HG02798 (cell line): ENCODE results near the gene CEP250.
"Not testable (repeated sequence)": the region's sequence is repeated elsewhere in the genome, so short reads cannot be mapped to it uniquely, and the experiment has no call there.

Experiments
- ATAC-seq: cut with Tn5 transposase; IDR thresholded peaks from one replicate; pipeline ENCODE4 v1.9.1; 2021; ENCODE audit warnings: mild to moderate bottlenecking; ENCODE audit not compliant: unreplicated experiment, poor library complexity

CEP250 gene

DNA sequence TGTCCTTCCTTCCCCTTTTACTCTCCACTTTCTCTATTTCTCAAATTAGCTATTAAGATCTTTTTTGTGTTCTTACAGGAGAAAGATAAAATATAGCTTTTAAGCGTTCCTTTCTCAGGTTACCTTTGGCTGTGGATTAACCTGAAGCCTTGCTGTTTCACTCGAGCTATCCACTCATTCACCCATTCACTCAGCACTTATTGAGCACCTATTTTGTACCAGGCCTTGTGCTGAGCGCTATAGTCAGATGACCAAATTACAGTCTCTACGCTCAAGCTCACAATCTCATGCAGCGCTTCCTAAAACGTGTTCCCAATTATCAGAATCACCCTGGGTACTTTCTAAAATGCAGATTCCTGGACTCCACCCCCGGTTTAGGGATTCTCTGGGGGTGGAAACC, 1.8 kb upstream of the CEP250 start:
- ATAC-seq, result no peak

DNA sequence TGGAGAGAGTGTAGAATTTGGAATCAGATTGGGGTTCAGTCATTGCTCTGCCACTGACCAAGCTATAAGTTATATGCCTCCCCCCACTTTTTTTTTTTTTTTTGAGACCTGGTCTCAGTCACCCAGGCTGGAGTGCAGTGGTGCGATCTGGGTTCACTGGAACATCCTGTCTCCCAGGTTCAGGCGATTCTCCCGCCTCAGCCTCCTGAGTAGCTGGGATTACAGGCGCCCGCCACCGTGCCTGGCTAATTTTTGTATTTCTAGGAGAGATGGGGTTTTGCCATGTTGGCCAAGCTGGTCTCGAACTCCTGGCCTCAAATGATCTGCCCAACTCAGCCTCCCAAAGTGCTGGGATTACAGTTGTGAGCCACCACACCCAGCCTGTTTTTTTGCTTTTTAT, 1.3 kb downstream of the CEP250 start:
- ATAC-seq, result not testable (repeated sequence)

DNA sequence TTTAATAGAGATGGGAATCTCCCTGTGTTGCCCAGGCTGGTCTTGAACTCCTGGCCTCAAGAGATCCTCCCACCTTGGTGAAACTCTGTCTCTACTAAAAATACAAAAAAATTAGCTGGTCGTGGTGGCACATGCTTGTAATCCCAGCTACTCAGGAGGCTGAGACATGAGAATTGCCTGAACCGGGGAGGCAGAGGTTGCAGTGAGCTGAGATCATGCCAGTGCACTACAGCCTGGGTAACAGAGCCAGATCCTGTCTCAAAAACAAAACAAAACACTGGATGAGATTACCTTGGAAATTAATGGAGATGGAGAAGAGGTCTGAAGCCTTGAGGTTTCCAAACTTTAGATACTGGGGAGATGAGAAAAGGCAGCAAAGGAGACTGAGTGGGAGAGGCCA, 2.1 kb downstream of the CEP250 start:
- ATAC-seq, result not testable (repeated sequence)

DNA sequence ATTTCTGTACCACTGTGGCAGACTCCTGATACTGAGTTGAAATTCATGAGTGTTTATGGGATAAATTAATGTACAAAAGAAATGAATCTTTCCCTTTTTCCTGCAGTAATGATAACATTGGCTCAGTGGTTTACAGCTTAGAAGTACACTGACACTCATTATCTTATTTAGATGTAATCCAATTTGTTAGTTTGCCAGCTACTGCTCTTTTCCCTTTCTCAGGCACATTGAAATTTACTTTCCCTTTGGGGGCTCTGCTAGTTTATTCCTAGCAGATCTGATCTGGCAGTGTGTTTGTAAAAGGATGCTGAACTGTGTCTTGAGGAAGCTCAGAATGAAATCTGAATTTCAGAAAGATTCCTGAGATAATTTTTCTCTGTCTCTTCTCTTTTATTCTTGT, 3.0 kb downstream of the CEP250 start:
- no peak for ATAC-seq

DNA sequence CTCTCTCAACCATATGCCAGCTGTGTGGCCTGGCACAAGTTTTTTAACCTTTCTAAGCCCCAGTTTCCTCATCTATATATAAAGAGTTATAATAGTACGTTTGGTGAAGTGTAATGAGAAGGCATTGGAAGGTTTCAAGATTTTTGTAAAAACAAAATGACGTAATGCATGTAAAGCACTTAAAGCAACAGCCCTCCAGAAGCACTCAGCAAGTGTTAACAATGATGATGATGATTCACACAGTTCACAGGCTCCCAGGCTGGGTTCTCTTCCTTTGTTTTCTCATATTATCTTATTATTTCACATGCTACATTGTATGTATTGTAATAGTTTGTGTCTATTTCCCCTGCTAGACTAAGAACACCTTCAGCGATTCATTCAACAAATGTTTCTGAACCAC, 6.2 kb downstream of the CEP250 start:
- ATAC-seq, result no peak

DNA sequence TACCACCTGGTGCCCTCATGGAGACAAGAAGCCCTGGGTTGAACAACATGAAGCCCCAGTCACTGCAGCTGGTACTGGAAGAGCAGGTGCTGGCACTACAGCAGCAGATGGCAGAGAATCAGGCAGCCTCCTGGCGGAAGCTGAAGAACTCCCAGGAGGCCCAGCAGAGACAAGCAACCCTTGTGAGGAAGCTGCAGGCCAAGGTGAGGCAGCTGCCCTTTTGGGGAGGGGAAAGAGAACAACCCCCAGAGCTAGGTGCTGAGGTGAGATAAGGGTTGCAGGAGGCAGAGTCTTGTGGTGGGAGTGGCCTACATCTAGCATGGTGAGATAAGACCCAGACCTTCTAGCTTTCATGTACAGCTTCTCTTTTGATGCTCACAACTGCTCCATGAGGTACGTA, 7.0 kb downstream of the CEP250 start:
- no peak for ATAC-seq

DNA sequence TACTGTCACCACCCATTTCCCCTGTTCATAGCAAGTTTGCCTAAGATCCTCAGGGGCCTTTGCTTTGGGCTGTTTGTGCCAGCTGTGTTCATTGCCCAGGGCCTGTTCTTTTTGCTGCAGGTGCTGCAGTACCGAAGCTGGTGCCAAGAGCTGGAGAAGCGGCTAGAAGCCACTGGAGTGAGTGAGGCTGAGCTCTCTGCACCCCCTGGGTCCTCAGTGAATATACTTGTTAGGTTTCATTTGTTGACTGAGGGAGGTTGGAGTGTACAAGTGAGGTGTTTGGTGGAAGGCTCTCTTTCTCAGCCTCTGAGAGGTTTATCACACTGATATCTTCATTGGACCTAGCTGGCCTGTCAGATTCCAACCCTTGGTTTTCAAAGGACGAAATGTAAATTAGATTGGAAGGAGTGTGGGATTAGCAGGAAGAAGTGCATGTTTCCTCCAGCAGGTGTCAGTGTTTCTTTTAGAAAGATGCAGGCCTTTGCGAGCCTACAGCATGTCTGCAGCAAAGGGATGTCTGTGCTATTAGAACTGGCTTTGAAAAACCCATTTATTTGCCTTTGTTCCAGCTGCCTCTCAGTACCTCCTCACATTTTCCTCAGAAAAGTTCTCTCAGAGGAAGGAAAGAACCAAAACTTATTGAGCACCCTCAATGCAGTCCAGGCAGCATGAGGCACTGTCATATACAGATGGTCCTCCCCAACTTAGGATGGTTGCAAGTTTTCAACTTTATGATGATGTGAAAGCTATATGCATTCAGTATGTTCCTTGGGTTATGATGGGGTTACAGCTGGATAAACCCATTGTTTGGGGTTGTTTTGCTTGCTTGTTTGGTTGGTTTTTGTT, 8.3 kb downstream of the CEP250 start:
- no peak for ATAC-seq

DNA sequence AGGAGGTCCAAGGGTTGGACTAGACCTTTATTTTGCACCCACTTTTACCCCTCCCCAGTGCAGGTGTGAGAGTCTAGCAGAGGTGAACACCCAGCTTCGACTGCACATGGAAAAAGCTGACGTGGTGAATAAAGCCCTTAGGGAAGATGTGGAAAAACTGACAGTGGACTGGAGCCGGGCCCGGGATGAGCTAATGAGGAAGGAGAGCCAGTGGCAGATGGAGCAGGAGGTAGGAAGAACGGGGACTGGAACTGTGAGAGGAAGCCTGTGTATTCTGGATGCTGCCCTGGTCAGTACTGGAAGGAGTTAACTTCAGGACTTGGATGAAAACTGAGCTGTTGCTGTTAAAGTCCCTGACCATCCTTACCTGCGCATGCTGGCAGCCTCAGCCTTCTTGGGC, 10.6 kb downstream of the CEP250 start:
- ATAC-seq, result no peak

DNA sequence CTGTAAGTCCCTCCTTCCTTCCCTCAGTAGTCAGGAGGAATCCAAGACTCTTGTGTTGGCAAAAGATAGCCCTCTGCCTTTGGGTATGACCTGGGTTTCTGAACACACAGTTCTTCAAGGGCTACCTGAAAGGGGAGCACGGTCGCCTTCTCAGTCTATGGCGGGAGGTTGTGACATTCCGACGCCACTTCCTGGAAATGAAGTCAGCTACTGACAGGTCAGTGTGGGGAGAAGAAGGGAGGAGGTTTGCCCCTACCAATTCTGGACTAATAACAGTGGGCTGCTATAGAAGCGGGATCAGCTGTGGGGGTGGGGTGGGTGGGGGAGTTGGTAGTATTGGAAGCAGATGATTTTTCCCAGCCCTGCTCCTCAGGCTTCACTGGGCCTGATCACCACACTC, 11.5 kb downstream of the CEP250 start:
- no peak for ATAC-seq

DNA sequence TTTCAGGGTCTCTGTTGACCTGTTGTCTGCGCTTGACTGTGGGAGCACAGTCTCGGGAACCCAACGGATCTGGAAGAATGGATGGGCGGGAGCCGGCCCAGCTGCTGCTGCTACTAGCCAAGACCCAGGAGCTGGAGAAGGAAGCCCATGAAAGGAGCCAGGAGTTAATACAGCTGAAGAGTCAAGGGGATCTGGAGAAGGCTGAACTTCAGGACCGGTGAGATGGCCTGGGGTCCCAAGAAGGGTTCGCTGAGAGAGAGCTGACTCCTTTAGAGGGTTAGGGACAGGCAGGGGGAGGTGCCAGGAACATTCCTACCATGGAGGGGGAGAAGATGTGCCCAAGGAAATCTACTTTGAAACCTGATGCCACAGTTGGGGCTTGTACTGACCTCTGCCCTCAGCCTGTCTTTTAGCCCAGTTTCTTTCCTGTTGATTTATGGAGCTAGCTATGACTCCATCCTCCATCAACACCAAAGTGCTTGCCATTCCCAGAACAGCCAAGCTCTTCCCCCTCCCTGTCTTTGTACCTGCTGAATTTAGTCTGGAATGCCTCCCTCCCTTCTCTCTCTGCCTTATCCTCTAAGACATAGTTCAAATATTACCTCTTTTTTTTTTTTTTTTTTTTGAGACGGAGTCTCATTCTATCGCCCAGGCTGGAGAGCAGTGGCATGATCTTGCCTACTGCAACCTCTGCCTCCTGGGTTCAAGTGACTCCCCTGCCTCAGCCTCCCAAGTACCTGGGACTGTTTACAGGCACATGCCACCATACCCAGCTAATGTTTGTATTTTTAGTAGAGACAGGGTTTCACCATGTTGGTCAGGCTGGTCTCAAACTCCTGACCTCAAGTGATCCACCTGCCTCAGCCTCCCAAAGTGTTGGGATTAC, 12.2 kb downstream of the CEP250 start:
- no peak for ATAC-seq

DNA sequence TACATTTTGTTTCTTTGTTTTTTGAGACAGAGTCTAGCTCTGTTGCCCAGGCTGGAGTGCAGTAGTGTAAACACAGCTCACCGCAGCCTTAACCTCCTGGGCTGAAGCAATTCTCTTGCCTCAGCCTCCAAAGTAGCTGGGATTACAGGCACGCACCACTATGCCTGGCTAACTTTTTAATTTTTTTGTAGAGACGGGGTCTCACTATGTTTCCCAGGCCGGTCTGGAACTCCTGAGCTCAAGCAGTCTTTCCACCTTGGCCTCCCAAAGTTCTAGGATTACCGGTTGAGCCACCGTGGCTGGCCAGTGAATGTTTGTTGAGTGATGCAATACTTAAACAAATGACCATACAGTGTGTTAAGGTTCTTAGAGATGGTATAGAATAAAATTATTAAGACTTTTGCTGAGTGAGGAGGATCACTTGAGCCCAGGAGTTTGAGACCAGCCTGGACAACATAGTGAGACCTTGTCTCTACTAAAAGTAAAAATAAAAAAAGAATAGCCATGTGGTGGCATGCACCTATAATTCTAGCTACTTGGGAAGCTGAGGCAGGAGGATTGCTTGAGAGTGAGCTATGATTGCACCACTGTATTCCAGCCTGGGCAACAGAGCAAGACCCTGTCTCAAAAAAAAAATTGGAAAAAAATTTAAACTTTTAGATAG, 13.4 kb downstream of the CEP250 start:
- ATAC-seq, result no peak

DNA sequence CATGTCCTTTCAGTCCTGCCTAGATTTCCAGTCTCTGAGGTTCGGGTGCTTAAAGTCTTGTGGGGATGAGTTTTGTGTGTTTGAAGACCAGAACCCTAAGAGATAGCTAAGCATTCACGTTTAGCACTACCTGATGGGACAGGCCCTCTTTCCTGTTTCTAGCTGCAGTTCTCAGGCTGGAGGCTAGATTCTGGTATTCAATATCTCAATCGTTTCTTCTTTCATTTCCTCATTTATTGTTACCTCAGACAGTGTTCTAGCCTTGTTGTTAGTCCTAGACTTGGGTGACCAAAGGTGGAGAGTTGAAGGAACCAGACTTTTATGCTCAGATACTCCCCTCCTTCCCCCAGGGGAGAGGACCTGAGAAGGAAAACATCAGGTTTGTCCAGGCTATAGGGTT, 16.8 kb downstream of the CEP250 start:
- no peak for ATAC-seq

DNA sequence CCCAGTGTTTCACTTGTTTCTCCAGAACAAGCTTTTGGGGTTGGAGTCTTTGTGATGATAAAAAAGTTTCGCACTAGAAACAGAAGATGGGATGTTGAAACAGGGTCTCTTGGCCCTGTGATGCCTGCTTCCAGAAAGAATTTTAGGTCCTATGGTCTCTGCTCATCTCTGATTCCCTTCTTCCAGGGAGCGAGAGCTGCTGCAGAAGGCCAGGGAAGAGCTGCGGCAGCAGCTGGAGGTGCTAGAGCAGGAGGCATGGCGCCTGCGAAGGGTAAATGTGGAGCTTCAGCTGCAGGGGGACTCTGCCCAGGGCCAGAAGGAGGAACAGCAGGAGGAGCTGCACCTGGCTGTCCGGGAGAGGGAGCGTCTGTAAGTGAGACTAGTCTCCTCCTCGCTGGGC, 18.3 kb downstream of the CEP250 start:
- ATAC-seq, result no peak

DNA sequence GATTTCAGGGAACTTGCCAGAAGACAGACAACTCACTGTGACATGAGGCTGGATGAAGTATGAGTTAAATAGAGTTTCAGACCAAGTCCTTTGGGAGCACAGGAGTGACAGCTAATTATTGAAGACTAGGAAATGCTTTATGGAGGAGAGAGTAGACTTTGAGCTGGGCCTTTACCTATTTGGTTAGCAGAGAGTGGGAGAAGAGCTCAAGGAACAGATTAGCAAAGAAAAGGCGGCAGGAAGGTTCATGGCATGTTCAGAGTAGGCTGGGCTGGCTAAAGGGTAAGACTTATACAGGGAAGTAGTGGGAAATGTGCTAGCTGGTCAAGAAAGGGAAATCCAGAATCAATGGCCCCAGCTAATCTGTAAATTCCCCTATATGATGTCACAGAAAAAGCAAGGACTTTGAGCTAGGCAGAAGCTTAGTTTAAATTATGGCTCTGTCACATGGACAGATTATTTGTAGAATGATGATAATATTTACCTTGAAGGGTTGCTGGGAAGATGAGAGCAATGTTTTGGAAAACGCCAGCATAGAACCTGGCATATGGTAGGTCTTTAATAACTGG, 19.0 kb downstream of the CEP250 start:
- no peak for ATAC-seq

DNA sequence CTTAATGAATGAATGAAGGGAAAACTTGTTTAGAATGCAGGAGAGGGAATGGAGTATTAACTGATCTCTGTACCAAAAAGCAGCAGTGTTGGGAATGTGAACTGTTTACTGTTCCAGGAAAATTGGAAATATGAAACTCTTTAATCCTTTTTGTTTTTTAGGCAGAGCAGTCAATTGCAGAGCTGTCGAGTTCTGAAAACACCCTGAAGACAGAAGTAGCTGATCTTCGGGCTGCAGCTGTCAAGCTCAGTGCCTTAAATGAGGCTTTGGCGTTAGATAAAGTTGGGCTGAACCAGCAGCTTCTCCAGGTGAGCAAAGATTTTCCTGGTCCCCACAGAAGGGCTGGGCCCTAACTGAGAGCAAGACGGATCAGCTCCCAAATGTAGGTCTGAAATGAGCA, 20.9 kb downstream of the CEP250 start:
- ATAC-seq, result no peak

DNA sequence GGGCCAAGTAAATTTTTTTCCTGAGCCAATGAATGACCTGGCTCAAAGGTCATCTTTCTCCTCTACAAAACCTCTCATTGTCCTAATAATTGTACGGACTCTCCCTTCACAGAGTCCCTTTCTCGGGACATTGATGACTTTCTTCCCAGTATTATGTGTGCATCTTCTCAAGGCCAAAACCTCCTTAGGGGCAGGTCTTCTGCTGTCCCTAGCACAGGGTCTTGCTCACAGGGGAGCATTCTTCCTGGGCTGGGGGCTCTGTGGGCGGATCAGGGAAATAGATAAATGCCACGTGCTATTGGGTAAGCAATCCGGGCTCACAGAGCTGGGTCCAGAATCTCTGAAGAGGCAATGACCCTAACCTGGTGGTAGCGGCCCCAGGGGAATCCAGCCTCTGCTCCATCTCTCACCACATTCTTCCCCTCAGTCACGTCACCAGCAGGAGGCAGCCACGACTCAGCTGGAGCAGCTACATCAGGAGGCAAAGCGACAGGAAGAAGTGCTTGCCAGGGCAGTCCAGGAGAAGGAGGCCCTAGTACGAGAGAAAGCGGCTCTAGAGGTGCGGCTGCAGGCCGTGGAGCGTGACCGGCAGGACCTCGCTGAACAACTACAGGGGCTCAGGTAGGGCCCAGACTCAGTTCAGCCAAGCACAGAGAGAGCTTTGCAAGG, 23.5 kb downstream of the CEP250 start:
- ATAC-seq, result no peak

DNA sequence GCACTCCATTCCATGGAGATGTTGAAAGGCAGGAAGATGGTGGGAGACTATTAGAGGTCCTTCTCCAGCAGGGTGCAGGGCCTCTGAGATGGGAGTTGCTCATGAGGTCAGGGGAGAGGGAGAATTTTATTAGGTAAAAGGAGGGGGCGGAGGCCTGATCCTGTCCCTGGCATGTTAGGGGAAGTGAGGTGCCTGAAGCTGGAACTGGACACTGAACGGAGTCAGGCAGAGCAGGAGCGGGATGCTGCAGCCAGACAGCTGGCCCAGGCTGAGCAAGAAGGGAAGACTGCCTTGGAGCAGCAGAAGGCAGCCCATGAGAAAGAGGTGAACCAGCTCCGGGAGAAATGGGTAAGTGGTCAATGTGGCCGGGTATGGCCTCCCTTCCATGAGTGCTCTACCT, 24.4 kb downstream of the CEP250 start:
- no peak for ATAC-seq

DNA sequence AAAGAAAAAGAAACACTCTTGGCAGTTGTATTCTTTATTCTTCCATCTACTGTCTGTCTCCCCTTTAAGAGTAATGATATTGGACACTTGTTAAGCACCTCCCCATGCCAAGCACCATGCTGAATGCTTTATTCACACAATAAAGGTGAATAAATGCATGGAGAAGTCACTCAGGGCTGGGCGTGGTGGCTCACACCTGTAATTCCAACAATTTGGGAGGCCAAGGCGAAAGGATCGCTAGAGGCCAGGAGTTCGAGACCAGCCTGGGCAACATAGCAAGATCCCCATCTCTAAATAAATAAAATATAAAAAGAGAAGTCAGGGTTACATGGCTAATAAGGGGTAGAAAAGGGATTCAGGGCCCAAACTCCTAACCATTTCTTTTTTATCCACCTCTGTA, 32.1 kb downstream of the CEP250 start:
- ATAC-seq, result no peak

DNA sequence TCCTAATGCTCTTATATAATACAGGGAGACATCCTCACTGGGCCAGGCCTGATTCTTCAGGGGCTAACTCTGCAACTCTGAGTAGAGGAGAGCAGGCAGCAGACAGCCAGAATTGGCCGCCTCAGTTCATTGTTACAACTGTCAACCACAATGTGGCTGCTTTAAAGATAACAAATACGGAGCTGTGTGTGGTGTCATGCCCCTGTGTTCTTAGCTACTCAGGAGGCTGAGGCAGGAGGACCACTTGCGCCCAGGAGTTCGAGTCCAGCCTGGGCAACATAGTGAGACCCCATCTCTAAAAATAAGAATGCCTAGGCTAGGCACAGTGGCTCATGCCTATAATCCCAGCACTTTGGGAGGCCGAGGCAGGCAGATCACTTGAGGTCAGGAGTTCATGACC, 34.3 kb downstream of the CEP250 start:
- no peak for ATAC-seq

DNA sequence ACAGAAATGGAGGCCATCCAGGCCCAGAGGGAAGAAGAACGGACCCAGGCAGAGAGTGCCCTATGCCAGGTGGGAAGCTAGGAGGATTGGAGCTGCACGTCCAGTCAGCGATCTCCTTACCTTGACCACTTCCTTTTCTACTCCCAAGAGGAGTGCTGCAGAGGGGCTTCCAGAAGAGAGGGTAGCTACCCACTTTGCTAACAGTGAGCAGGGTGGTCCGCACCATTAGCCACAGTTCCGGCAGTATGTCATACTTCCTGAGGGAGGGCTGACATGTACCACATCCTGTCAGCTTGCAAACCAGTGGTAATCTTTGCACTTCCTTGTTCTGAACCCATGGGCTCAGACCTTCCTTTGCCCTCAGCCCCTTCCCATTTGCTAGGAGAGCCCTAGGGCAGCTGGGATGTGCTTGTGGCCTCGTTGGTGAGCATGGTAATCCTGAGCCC, 35.4 kb downstream of the CEP250 start:
- peak; percentile 95 for ATAC-seq
